K562 (cell line): Measurements from ENCODE around the gene GATA2. TPM values are rescaled to one million over a fixed set of nuclear protein-coding genes. Genes with fewer than 3 reads are reported as not detected.

Experiments
- ARNT ChIP-seq, 2 experiments: fragments of 450-650 bp; IDR thresholded peaks; 2 replicates each; pipeline ENCODE4 v1.6.1; 2016; ENCODE audit warnings: mild to moderate bottlenecking in 1 of 2
- BACH1 ChIP-seq: fragments of 200-800 bp; sonication (Bioruptor generic); IDR thresholded peaks from 2 replicates; pipeline ENCODE4 v1.6.1; 2016; ENCODE audit warnings: missing genetic modification characterization, missing compliant biosample characterization
- CBFA2T2 ChIP-seq: fragments of 450-650 bp; conservative IDR thresholded peaks from 2 replicates; pipeline ENCODE4 v1.6.1; 2017; ENCODE audit warnings: mild to moderate bottlenecking
- DMBX1 ChIP-seq: fragments of 250-450 bp; sonication (Bioruptor Pico); IDR thresholded peaks from 2 replicates; pipeline ENCODE4 v1.8.0; 2022; ENCODE audit warnings: inconsistent platforms, mild to moderate bottlenecking, moderate library complexity, borderline replicate concordance
- ESRRB ChIP-seq: fragments of 250-450 bp; sonication (Bioruptor Pico); IDR thresholded peaks from 2 replicates; pipeline ENCODE4 v1.5.0; 2020; ENCODE audit warnings: mild to moderate bottlenecking, moderate library complexity, borderline replicate concordance
- HDAC2 ChIP-seq: fragments of 450-650 bp; IDR thresholded peaks from 2 replicates; pipeline ENCODE4 v1.6.1; 2016; ENCODE audit warnings: mild to moderate bottlenecking
- HNRNPK ChIP-seq: fragments of 200-400 bp; formaldehyde crosslinking; IDR thresholded peaks from one replicate; pipeline ENCODE4 v1.6.1; 2018; ENCODE audit warnings: mild to moderate bottlenecking, low read depth, low read length; ENCODE audit not compliant: poor library complexity, severe bottlenecking
- IFI16 ChIP-seq: fragments of 250-450 bp; sonication (Bioruptor Pico); IDR thresholded peaks from 2 replicates; pipeline ENCODE4 v2.1.2; 2022; ENCODE audit warnings: mild to moderate bottlenecking, inconsistent platforms
- MTA3 ChIP-seq: fragments of 450-650 bp; formaldehyde crosslinking; IDR thresholded peaks from 2 replicates; pipeline ENCODE4 v1.6.1; 2017; ENCODE audit warnings: mild to moderate bottlenecking, borderline replicate concordance
- NEUROD1 ChIP-seq: fragments of 150-350 bp; IDR thresholded peaks from 2 replicates; pipeline ENCODE4 v1.6.1; 2014; ENCODE audit warnings: borderline replicate concordance, low read length, low read depth; ENCODE audit not compliant: partially characterized antibody
- NKRF ChIP-seq: fragments of 450-650 bp; IDR thresholded peaks from 2 replicates; pipeline ENCODE4 v1.6.1; 2016; ENCODE audit warnings: borderline replicate concordance
- PML ChIP-seq: IDR thresholded peaks from 2 replicates; pipeline ENCODE4 v1.6.1; 2012; ENCODE audit warnings: low read length, inconsistent platforms
- RCOR1 ChIP-seq, 2 experiments: IDR thresholded peaks; 2 replicates each; pipeline ENCODE4 v1.6.1; 2012; ENCODE audit warnings: low read depth in 2 of 2, low read length in 2 of 2, borderline replicate concordance in 1 of 2, improper control_type of control experiment in 1 of 2
- RREB1 ChIP-seq: fragments of 250-450 bp; sonication (Bioruptor Pico); IDR thresholded peaks from 2 replicates; pipeline ENCODE4 v1.4.0; 2020
- SAFB2 ChIP-seq: fragments of 200-400 bp; formaldehyde crosslinking; IDR thresholded peaks from 2 replicates; pipeline ENCODE4 v1.6.1; 2018; ENCODE audit warnings: borderline replicate concordance, low read length, low read depth, moderate library complexity; ENCODE audit not compliant: severe bottlenecking
- ZBTB12 ChIP-seq: fragments of 250-450 bp; sonication (Bioruptor Pico); IDR thresholded peaks from 2 replicates; pipeline ENCODE4 v1.4.0; 2020
- ZFP36 ChIP-seq: fragments of 150-350 bp; IDR thresholded peaks from 2 replicates; pipeline ENCODE4 v1.6.1; 2018; ENCODE audit warnings: low read length, low read depth; ENCODE audit not compliant: partially characterized antibody
- ZNF24 ChIP-seq: fragments of 450-650 bp; IDR thresholded peaks from 2 replicates; pipeline ENCODE4 v1.6.1; 2016
- ZNF764 ChIP-seq: fragments of 250-450 bp; sonication (Bioruptor Pico); IDR thresholded peaks from 2 replicates; pipeline ENCODE4 v1.4.0; 2020; ENCODE audit warnings: low read depth, mild to moderate bottlenecking, moderate library complexity
- polyA plus RNA-seq, 8 experiments: library from polyadenylated mRNA; depleted of rRNA in 4 of 8; stranded (reverse) in 5 of 8; unstranded in 3 of 8; fragments of >200 nt; fragmentation: Nextera tagmentation in 2 of 8; fragmentation: Illumina TruSeq in 1 of 8; extraction: Ambion mirVana in 2 of 8; extraction: Trizol in 1 of 8; gene quantifications; 2 replicates each; pipeline versions ENCODE4 v1.2.1 to v1.2.3, GENCODE V29; 2011 to 2014; ENCODE audit warnings: inconsistent platforms in 1 of 8, missing spikeins in 1 of 8
- total RNA-seq, 7 experiments: library from RNA; depleted of rRNA in 6 of 7; stranded (reverse); fragments of >200 nt in 6 of 7; fragmentation: Illumina TruSeq in 2 of 7; extraction: Trizol in 2 of 7; gene quantifications; 2 replicates each; pipeline versions ENCODE4 v1.2.1 to v1.2.3, GENCODE V29; 2011 to 2021; ENCODE audit warnings: low replicate concordance in 1 of 7

GATA2 gene
- total and polyA plus RNA-seq, 9 of the 15 experiments (the other 6 are each of a cell fraction or from before 2014, with no cell fraction given) = 8.5 to 218 (median 50.8) TPM

GRCh38 chr3:128456776-128457715 is 36.0 kb downstream of the GATA2 start (continued):
- TF ChIP-seq ZFP36 = no peak
- no peak for TF ChIP-seq ZBTB12 (CRISPR knock-in tag)
- TF ChIP-seq NEUROD1 = no peak
- no peak for TF ChIP-seq ESRRB (CRISPR knock-in tag)
- TF ChIP-seq ZNF764 = no peak
- TF ChIP-seq IFI16 (CRISPR knock-in tag) = no peak
- TF ChIP-seq HDAC2 = no peak
- no peak for TF ChIP-seq MTA3
- TF ChIP-seq RCOR1 (IDR thresholded peaks at IDR 0.05; ENCODE audit: borderline replicate concordance in 1 of 2, low read depth in 2 of 2, low read length in 2 of 2) = peak in 1 of 2 experiments; percentile 79; a peak in 3 of 4 replicates
- no peak for TF ChIP-seq RREB1 (CRISPR knock-in tag)
- no peak for TF ChIP-seq PML
- no peak for TF ChIP-seq BACH1 (tag)
- TF ChIP-seq SAFB2 = no peak
- 0 out of 2 replicates have a peak, but pooled peaks have one; percentile 5 for TF ChIP-seq CBFA2T2
- no peak for TF ChIP-seq NKRF
- TF ChIP-seq ARNT (IDR thresholded peaks at IDR 0.05) = no peak
- no peak for TF ChIP-seq ZNF24
- no peak for TF ChIP-seq DMBX1 (CRISPR knock-in tag)
- TF ChIP-seq HNRNPK = no peak
